Stimulated activated CD8-positive, alpha-beta memory T cell treated with anti-CD3 and anti-CD28 coated beads, Interleukin-15, amount 100 ng/mL, for 24 hours (primary cell): ENCODE results near the gene EIF4A2.

Experiments
- DNase-seq: peaks from one replicate; pipeline ENCODE4 v3.0.0-alpha.2; 2020; ENCODE audit warnings: low read depth

Gene EIF4A2

DNA sequence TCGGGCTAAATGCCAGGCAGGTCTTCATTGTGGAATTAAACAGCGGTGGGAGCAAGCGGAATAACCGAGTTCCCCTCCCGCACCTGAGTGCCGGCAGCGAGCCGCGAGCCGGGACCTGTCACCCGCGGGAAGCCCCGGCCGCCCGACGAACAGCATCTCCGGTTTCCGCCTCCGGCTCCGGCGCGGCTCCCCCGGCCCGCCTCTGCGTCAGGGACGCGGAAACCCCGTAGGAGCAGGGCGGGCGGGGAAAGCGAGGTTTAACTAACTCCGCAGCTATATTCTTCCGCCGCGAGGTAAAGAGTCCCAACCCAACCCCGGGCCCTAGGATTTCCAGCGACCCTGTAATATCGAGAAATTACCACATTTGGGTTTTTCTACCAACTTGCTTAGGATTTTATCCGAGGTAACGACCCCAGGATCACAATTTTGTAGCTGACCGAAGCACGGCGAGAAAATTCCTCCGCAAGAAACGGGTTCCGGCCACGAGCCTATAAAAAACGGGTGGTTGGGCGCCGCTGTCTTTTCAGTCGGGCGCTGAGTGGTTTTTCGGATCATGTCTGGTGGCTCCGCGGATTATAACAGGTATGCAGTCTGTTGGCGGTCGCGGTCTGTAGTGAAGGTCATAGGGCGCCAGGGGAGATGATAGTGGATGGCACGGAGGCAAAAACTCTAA, at the start of gene EIF4A2:
Gene EIF4A2 (plus strand): TSS at position 520 of the 673 bp plus-strand sequence. CDS start 34 bp downstream, at position 554.
- DNase-seq: peak; percentile 88

DNA sequence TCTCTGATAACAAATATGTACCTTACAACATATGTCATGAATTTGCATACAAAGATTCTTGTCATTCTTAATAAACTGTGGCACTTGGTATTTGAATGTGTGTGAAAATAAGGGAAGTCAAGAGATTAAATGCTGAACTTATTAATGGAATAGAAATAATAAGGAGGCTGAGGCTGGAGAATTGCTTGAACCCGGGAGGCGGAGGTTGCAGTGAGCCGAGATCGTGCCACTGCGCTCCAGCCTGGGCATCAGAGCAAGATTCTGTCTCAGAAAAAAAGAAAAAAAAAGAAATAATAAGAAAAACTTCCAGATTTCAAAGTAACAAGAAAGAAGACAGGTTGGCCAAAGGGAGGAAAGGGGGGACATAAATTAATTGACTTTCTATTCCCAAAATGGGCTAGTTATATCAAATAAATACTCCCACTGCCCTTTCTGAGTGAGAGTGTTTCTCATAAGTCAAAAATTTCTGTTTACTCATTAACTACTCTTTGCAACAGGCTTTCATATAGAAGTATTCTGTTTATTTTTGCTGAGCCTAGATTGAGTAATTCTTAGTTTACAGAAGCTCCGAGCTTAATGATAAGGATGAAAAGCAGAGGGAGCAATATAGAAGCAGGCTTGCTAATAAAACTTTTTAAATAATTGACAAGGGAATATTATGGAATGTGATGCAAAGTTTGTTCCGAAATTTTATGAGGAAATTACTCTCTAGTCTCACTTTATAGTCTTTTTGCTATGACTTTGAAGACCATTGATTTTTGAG, 40.6 kb upstream of the EIF4A2 start:
- no peak for DNase-seq

DNA sequence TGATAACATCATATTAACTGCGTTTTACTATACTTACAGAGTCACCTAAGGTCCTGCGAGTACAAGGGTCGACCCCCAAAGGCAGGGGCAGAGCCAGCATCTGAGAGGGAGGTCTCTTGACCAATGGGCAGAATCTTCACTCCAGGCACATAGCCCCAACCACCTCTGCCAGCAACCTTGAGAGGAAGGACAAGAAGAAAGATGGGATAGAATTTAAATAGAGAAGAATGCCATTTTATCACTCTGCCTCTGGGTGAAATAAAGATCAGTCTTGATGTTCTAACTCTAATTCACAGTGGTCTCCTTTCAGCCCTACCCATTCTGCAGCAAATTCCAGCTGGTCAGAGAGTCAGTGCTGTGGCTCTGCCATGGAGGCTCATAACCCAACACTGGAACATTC, 39.7 kb upstream of the EIF4A2 start:
- DNase-seq: no peak

DNA sequence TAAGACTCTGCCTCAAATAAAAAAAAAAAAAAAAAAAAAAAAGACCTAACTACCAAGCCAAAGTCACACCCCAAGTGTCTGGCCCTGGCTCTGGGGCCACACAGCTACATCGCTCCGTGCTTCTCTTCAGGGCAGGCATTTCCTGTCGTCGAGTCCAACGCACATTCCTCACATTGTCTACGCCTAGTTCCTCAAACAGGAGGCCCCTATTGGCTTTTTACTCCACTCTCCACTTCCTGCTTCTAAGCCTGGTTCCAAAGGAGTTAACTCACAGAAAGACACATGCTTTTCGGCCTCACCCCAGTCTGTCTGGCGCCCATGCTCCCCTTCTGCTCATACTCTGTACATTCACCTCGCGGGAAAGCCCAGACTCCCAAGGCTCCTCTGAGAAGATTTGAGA, 37.4 kb upstream of the EIF4A2 start:
- no peak for DNase-seq

DNA sequence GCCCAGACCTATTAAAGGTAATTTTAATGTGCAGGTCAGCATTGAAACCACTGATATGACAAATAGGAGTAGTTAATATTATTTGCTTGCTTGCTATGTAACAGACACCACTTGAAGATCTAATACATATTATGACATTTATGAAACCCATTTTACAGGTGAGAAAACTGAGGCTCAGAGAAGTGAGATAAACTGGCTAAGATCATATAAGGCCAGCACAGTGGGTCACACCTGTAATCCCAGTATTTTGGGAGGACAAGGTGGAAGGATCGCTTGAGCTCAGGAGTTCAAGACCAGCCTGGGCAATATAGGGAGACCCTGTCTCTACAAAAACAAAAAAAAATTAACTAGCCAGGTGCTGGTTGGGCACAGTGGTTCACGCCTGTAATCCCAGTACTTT, 33.1 kb upstream of the EIF4A2 start:
- no peak for DNase-seq

DNA sequence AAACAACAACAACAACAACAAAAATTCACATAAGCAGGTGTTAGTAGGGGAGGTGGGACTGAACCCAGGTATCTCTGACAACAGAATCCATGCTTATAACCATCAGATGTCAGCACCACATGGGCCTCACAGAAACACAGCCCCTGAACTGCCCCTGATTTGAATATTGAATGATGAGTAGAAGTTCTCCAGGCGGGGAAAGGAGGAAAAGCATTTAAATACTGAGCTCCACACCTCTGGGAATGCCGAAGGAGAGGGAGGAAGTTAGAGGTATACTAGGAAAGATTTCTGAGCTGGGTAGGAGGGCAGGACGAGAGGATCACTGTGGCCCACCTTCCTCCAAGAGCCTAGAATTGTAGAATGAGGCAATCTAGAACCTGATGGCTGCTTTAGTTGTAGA, 31.9 kb upstream of the EIF4A2 start:
- no peak for DNase-seq

DNA sequence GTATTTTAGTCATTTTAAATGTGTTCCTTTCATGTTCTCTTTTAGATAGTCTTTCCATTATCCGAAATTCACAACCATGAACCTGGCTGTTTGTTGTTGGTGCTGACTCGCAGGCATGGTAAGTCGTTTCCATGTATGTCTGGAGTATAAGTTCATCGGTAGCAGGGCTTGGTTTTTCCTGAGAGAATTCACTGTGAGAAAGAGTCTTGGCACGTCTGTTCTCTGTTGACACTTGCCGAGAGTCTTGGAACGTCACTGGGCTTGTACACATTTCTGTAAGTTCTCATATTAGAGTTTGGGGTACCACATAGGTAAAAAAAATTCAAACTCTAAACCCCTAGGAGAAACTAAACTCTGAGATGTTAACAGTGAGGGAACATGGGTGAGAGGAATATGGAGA, 29.4 kb upstream of the EIF4A2 start:
- DNase-seq: no peak

DNA sequence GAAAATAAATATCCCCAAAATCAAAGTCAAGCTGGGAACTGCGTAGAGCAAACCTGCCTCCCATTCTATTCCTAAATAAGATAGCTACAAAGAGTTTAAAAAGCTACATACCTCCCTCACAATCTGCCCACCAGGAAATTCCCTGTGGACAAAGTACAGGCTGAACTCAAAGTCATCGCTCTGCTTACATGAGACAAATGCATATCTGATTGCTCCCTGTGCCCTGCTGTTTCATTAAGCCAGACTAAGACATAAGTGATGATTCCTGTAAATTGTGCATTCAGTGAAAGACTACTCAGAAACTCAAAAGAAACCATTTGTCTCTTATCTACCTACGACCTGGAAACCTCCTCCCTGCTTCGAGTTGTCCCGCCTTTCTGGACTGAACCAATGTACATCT, 28.5 kb upstream of the EIF4A2 start:
- no peak for DNase-seq

DNA sequence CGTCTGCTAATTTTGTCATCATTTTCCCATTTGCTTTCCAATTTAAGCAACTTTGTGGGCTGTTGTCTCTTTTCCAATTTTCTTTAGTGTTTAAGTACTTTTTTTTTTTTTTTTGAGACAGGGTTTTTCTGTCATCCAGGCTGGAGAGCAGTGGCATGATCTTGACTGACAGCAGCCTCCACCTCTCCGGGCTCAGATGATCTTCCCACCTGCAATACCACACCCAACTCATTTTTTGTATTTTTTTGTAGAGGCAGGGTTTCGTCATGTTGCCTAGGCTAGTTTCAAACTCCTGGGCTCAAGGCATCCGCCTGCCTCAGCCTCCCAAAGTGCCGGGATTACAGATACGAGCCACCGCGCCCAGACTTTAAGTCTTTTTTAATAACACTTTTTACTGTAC, 26.2 kb upstream of the EIF4A2 start:
- DNase-seq: no peak

DNA sequence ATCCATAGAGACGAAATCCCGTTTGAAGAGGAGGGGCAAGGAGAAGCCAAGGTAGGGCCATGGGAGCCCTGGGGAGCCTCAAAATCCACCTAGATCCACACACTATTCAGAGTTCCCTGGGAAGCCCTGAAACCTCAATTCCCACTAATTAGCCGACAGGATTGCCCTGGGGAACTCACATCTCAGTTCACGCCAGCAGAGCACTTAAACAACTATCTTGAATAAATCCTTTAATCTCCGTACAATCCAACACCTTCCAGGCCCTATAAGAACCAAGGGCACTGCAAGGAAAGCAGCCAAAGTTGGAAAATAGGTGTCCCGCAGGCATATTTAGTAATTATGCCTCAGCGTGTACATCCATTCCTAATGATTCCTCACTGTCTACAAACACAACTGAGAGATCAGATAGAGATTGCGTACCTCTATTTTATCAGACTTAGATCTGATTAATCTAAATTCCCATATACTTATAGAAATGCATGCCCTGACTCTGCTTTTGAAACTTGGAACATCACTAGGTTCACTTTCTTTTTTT, 25.6 kb upstream of the EIF4A2 start:
- no peak for DNase-seq

DNA sequence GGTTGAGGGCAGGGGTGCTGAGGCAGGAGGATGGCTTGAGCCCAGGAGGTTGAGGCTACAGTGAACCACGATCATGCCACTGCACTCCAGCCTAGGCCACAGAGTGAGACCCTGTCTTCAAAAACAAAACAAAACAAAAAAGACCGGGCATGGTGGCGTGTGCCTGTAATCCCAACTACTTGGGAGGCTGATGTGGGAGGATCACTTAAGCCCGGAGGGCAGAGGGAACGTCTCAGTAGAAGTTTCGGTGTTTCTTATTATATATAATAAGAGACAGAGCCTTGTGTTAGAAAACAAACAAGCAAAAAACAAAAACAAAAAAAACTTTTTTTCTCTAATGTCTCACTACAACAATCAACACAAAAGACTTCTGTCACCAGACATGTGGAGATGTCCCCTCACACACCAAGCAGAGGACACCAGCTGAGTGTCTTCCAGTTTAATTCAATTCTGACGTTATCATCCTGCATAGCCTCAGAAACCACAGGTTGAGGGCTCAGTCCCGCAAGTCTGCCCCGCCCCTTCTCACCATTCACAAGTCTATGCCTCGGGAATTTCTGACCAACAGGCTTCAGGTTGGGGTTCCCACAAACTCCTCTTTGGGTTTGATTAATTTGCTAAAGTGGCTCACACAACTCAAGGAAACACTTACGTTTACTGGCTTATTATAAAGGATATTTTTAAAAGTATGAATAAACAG, 24.0 kb upstream of the EIF4A2 start:
- DNase-seq: no peak

DNA sequence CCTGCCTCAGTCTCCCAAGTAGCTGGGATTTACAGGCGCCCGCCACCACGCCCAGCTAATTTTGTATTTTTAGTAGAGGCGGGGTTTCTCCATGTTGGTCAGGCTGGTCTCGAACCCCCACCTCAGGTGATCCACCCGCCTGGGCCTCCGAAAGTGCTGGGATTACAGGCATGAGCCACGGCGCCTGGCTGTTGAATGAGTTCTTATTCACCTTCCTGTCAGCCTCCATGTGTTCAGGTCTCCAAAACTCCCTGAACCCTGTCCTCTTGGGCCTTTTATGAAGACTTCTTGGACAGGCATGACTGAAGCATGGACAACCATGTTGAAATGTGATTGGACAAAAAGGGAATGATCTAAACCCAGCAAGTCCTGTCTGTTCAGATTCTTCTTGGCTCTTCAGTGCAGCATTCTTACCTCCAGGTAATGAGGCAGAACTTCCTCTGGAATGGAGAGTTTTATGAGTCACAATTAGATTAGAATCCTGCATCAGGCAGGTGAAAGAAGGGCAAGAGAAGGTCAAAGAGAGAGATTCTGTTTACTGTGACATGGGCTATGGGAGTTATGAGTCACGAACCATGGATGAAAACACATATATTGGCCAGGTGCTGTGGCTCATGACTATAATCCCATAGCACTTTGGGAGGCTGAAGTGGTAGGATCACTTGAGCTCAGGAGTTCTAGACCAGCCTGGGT, 23.1 kb upstream of the EIF4A2 start:
- DNase-seq: no peak

DNA sequence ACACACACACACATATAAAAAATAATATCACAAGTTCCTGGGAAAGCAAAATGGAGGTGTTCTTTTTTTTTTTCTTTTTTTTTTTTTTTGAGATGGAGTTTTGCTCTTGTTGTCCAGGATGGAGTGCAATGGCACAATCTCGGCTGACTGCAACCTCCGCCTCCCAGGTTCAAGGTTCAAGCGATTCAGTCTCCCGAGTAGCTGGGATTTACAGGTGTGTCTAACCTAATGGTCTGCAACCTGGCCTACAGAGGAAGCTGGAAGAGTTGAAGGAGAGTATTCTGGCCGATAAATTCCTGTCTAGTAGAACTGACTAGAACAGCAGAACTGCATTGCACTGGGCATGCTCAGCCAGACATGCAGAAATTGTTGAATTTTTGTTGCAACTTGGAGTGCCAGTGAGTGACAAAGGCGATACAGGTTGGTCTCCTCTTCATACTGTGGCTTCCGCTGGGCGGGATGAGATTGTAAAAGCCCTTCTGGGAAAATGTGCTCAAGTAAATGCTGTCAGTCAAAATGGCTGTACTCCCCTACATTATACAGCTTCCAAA, 22.4 kb upstream of the EIF4A2 start:
- no peak for DNase-seq

DNA sequence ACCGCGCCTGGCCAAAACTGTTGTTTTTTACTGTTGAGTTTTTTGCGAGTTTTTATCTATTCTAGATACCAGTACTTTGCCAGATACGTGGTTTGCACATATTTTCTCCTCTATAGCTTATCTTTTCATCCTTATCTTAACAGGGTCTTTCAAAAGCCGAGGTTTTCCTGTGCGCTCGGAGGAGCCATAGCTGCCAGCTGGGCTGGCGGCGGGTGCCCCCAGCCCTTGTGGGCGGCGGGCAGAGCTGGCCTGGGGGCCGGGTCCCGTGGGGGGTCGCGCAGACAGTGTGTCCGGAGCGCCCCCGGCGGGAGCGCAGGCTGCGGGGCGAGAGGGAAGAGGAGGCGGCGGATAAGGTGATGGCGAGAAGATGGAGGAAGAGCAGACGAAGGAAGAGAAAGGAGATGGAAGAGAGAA, 11.1 kb upstream of the EIF4A2 start:
- DNase-seq: no peak

DNA sequence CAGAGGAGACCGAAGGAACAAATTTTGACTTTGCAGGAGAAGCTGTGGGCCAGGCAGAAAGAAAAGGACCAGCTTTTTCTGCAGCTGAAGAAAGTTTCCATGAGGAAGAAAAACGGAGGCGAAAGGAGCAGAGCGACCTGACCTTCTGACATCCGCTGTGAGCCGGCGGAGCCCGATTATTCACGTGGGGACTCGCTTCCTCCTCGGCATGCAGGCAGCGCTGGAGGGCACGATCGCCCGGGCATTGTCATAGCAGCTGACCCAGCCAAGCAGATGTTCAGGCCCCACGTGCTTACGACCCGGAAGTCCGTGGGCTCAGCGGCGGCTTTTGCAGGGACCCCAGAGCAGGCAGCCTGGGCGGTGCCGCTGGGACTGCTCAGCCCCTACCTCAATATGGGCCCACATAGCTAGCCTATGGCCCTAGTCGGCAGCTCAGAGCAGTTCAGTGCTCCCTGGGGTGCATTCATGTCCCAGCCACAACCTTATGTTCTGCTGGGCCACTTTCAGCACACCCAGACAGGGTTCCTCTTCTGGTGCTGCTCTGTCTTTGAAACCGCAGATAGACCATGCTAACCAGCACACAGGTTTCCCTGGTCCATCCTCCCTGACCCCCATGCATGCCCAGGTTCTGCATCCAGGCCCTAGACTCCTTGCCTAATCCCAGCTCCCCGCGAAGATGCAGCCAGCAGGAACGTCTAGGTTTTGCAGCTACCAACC, 10.5 kb upstream of the EIF4A2 start:
- DNase-seq: peak; percentile 39

DNA sequence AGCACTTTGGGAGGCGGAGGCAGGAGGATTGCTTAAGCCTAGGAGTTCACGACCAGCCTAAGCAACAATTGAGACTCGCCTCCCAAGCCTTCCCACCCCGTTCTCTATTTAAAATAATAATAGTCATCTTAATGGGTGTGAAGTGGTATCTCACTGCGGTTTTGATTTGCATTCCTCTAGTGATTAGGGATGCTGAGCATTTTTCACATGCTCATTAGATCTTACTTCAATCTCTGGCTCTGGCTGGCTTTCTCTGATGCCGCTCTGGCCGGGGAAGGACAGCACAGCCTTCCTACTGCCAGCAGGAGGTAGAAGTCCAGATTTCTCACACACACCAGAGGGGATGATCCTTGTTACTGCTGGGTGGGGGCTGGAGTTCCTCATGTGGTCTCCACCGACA, 7.4 kb upstream of the EIF4A2 start:
- no peak for DNase-seq

DNA sequence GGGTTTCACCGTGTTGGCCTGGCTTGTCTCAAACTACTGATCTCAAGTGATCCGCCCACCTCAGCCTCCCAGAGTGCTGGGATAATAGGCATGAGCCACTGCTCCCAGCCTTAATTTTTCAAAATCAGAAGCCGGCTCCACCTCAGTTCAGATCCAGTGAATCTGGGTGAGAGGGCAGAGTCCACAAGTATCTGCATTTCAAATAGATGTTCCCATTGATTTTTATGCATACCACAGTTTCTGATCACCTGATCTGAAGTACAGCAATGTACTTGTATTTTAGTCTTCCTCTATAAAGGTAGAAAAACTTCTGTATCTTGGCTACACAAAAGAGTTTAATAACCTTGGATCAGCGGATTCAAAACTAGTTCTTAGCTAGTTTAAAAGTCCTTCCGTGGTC, 4.2 kb upstream of the EIF4A2 start:
- DNase-seq: no peak

DNA sequence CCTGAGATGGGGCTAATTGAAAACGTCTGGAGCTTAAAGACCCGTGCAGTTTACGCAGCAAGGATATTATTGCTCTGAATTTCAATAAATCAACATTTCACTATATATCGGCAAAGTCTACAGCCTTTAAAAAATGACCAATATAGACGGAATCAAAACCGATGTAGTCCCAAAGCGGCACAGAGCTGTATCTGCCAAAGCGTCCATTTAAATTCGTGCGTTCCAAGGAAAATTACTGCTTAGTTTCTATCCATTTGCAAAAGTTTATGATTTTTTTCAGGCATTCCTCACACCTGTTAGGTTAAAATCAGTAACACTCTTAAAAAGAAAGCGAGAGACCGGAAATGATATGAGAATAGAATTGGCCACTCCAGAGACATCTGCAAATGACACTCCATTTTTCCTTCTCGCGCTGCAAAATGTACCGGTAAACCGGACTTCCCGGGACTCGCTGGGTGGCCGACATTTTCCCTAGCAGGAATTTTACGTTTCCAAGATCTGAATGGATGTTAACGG, 777 bp upstream of the EIF4A2 start:
- no peak for DNase-seq

DNA sequence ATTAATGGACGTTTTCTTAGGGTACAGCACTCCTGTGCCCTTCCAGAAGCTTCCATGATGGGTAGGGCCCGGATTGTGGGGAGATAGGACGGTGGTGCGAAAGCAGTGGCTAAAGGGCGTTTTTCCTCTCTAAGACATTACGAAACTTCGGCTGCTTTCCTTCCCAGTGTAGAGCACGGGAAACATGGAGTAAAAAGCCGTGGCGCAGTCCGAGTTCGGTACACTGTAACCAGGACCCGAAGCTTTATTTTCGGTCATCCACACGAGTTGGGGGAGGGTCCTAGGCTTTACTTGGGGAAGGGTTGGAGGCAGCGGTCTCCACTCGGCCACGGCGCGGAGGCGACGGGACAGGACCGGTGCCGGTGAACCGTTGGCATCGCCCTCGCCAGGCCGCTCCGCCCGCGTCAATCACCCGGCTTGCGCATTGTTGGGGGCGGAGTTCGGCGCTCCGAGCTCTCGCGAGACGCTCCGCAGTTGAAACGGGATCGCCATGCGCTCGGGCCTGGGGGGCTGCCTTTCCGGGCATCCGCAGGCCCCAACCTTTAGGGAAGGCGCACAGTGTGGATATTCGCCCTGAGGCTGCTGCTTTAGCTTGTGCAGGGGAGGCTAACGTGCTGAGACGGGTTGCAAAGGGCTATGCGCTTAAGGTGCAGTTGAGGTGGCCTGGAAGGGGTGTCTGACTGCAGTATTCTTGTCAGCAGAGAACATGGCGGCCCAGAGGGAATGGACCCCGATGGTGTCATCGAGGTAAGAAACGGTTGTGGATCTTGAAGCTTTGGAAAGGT, 546 bp downstream of the EIF4A2 start:
- DNase-seq: peak; percentile 50

DNA sequence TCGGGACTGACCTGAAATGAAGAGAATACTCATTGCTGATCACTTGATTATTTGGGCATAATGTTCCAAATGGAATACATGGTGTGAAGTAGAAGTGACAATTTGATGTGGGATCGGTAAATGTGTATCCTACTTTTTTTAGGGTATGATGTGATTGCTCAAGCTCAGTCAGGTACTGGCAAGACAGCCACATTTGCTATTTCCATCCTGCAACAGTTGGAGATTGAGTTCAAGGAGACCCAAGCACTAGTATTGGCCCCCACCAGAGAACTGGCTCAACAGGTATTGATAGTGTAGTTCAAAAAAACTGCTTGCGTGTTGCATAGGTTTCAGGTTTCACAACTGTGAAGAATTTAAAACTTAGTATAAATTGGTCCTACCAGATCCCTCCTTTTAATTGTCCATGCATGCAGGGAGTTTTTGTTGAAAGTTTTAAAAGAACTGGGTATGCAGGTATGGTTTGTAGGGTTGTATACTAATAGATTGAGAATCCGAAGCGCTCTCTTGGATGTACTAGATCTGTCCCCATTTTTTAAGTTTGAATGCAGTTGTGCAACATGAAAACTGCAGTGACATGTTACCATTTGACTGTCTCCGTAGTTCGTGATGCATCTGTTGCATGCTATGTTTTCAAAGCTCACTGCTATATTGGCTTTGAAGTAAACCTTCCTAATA, 1.6 kb downstream of the EIF4A2 start:
- DNase-seq: no peak
